GM12874 (cell line): Measurements from ENCODE around the gene CDK6.

Experiments
- CTCF ChIP-seq: IDR thresholded peaks from 2 replicates; pipeline ENCODE4 v1.5.1; 2011; ENCODE audit warnings: low read depth, mild to moderate bottlenecking, control low read depth, low read length, moderate library complexity; ENCODE audit not compliant: insufficient read depth

Gene CDK6

GRCh38 chr7:92708111-92709042, 128.0 kb downstream of the CDK6 start:
- no peak for TF ChIP-seq CTCF

- TF ChIP-seq CTCF = no peak
Observed at GRCh38 chr7:92707435-92707834, 128.9 kb downstream of the CDK6 start.

- no peak for TF ChIP-seq CTCF
Observed at GRCh38 chr7:92706563-92706962, 129.8 kb downstream of the CDK6 start.

GRCh38 chr7:92705831-92706230, 130.5 kb downstream of the CDK6 start:
- no peak for TF ChIP-seq CTCF

GRCh38 chr7:92704858-92705257, 131.5 kb downstream of the CDK6 start:
- TF ChIP-seq CTCF = no peak

GRCh38 chr7:92702535-92702934, 133.8 kb downstream of the CDK6 start:
- no peak for TF ChIP-seq CTCF

- TF ChIP-seq CTCF = no peak
Observed at GRCh38 chr7:92699966-92700514, 136.3 kb downstream of the CDK6 start.
